Suppressor macrophage (primary cell): ENCODE data around the gene PPFIBP1.
"Not testable (repeated sequence)": the region's sequence is repeated elsewhere in the genome, so short reads cannot be mapped to it uniquely, and the experiment has no call there.

ENCODE experiments used
- DNase-seq, 4 experiments: peaks; one replicate each; pipeline ENCODE4 v3.0.0-alpha.2; 2020 to 2022

The PPFIBP1 gene

DNA sequence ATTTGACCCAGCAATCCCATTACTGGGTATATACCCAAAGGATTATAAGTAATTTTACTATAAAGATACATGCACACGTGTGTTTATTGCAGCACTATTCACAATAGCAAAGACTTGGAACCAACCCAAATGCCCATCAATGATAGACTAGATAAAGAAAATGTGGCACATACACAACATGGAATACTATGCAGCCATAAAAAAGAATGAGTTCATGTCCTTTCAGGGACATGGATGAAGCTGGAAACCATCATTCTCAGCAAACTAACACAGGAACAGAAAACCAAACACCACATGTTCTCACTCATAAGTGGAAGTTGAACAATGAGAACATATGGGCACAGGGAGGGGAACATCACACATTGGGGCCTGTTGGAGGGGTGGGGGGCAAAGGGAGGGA lies 20.9 kb downstream of the PPFIBP1 start:
- DNase-seq, result not testable (repeated sequence)

- no peak for DNase-seq
These were observed 21.7 kb downstream of the PPFIBP1 start for GRCh38 chr12:27545665-27546064.

DNA sequence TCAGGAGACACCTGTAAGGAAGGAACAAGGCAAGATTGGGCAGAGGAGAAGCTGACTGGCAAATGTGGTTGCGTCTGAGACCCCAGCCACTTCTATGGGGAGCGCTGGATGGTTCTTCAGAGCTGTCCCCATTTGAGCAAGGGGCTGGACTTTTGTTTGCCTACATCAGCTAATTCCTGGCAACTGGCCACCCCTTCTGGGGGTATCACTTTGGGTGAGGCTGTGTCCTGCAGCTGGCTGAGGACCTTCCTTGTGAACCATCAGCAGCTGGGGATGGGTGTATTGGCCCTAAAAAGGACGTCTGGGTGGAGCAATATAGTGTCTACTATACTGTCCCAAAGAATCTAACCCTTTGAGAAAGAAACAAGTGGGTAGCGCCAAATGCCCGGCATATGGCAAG lies 23.6 kb downstream of the PPFIBP1 start:
- DNase-seq, result no peak

- DNase-seq, result peak in 2 of 4 experiments; percentile 48 to 51
These were observed 24.5 kb downstream of the PPFIBP1 start for GRCh38 chr12:27548301-27549199.

DNA sequence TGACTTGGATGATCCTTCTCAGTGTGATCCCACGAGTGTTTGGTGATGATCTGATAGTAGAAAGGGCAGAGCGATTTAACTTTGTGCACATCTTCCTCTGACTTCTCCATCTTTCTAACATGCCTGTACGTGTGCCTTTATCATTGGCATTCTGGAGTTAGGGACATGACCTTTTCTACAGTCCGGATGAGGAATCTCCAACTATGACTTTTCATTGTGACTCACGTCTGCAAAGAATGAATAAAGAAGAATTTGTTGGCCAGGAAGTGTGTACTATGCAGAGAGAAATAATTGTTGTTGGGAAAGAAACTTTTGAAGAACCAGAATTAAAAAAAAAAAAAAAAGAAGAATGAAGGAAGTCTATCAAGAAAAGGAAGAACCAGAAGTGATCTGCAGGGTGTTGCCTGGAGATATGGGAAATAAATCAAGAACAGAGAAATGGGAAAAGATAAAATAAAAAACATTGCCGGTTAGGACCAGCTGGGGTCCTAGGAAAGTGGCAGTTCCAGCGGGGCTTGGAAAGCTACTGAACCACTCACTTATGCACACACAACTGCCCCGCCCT lies 25.3 kb downstream of the PPFIBP1 start:
- DNase-seq, result peak in 3 of 4 experiments; percentile 12 to 68 (median 54)

GRCh38 chr12:27549801-27550652 lies 26.0 kb downstream of the PPFIBP1 start:
- DNase-seq, result peak; percentile 81 to 94 (median 90)

GRCh38 chr12:27550653-27550975 lies 26.6 kb downstream of the PPFIBP1 start:
- no peak for DNase-seq

GRCh38 chr12:27551172-27551840 lies 27.3 kb downstream of the PPFIBP1 start:
- no peak for DNase-seq

- no peak for DNase-seq
These were observed 28.2 kb downstream of the PPFIBP1 start for GRCh38 chr12:27552235-27552634.

DNA sequence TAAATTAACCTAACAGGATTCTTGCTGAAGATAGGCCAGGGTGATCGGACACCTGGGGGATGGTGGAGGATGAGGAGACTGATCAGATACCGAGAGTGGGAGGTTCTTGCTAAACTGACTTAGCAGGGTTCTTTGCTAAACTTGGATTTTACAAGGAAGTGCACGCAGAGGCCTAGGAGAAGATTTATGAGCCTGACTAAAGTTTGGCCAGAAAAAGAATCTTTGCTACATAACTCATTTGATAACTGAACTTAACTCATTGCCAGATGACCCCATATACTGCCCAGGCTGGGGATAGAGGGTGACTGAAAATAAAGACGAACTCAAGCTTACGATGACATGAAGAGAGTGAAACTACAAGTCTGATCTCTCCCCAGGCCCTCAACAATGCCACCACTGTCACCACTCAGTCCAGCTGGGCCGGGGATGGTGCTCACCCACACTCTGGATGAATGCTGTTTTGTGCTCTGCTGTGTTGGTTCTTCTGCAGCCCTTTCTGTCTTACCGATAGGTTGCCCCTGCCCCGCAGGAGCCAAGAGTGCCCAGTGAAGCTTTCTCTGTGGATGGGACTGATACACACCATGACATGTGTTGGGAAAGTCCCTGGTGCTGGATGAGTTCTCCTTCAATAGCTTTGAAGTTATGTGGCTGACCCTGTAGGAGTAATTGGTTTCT lies 29.0 kb downstream of the PPFIBP1 start:
- DNase-seq, result no peak

DNA sequence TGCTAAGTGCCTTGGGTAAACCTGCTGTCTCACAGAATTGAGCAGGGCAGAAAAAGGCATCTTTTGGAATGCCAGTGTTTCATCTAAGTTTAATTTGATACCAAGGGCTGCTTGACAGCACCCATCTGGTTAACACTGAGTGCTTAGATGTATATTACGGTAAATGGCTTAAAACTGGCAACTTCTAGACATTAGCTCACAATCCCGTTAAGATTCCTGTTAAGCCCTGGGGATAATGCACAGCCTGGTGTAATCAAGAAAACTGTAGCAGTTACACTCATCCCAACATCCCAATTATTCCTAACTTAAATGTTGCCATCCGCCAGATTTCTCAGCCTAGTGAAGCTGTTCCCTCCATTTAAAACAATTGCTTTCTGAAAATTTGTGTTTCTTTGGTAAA lies 29.9 kb downstream of the PPFIBP1 start:
- DNase-seq, result no peak

- no peak for DNase-seq
These were observed 30.6 kb downstream of the PPFIBP1 start for GRCh38 chr12:27554421-27555186.

DNA sequence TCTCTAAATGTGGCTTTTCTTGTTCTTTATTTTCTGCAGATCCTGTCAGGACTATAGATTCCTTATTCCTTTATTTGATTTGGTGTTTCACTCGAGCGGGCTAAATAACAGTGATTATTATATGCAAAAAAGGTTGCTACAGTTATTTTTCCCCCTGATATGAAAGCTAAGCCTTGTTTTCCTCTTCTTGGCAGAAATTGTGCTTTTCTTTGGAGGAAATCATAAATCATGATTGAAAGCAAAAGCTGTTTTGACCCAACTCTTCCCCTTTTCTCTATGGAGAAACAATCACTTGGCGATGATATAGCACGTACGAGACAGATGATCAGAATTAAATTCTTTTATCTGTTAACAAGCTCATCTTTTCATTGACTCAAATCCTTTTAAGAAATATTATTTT lies 31.4 kb downstream of the PPFIBP1 start:
- peak in 2 of 4 experiments; percentile 26 to 40 for DNase-seq

GRCh38 chr12:27555925-27556778 lies 32.1 kb downstream of the PPFIBP1 start:
- DNase-seq, result no peak

DNA sequence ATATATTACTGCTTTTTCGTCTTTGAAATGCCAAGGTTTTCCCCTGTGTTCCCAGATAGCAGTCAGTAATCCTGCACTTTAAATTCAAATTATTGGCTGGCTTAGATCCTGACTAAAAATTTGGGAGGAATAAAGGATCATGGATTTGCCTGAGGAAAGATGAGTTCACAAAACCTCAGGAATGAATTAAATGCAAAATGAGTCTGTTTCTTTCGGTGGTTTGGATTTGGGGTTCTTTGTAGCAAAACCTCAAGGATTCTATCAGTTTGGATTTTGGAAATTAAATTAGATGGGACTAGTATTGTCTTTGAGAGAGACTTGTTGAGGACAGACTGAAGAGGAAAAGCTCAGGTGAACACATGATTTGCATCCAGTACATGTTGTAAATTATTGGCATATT lies 36.1 kb downstream of the PPFIBP1 start:
- DNase-seq, result no peak

DNA sequence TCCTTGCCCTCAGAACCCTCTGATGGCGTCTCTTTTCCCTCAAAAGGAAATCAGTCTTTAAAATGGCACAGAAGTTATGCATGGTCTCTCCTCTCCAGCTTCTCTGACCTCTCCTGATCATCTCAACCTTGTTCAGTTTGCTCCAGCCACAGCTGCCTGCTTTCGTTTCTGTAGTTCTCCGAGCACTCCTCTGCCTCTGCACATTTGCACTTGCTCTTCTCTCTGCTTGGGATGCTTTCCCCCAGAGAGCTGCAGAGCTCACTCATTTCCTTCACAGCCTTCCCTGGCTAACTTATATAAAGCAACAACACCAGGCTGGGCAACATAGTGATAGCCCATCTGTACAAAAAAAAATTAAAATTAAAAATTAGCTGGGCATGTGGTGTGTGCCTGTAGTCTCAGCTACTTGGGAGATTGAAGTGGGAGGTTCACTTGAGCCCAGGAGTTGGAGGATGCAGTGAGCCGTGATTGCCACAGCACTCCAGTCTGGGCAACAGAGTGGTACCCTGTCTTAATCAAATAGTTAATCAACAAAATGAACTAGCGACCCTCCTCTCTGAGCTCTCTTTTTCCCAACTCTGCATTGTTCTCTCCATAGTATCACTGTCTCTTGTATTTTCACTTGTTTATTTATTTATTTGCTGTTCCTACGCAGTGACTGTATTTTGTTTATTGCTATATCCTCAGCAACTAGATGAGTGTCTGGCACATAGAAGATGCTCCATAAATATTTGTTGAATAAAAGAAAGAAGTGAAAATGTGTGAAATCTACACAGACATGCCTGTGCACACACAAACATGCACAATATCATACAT lies 37.7 kb downstream of the PPFIBP1 start:
- no peak for DNase-seq

DNA sequence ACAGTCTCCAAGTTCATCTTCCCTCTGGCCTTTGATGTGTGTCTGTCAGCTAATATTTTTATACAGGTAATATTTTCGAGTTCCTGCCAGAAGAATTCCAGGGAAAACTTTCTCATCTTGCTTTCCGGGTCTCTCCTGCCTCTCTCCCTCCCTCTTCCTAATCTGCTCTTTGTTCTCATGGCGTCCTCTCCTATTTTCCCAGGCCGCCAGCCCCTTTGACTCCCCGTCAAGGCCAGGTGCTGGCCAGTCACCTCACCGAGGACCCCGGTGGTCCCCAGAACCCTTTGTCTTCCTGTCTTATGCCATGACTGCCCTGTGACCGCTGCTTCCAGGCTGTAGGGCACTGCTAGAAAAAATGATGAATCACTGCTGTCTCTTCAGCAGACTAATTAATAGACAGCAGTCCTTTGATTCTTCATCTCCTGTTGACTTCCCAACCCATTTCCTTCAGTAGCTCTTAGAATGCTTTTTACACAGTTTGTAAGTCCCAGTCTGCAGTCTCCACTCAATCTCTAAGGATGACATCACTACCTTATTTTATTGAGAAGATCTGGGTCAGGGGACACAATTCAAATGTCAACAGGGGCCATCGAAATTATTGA lies 40.7 kb downstream of the PPFIBP1 start:
- no peak for DNase-seq

DNA sequence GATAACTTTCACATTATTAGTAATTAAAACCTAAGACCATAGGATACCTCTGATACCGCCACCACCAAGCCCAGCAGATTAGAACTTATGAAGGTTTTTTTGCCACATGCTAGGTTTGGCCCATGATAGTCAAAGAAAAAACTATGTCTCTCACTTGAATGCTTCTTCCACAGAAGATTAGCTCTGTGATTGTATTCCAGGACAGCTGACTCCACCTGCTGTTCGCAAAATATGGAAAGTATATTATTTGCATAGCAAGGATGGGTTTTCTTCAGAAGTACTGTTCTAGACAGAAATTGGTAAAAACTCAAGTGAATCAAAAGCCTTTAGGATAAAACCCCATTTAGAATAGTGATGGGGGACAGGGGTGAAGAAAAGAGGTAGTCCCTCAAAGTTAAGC lies 42.2 kb downstream of the PPFIBP1 start:
- DNase-seq, result no peak

GRCh38 chr12:27566626-27567025 lies 42.6 kb downstream of the PPFIBP1 start:
- DNase-seq, result no peak
